ENCODE data around the gene ASPG. TPM values are rescaled to one million over a fixed set of nuclear protein-coding genes. Genes with fewer than 3 reads are reported as not detected.

The ASPG gene
- total and polyA plus RNA-seq, 2 experiments from 2014 or later = not detected

GRCh38 chr14:104054222-104054905 is 31.1 kb upstream of the ASPG start:
- TF ChIP-seq EZH2phosphoT487 (IDR thresholded peaks at IDR 0.05; ENCODE audit: insufficient read depth, low read depth) = no peak
- no peak for TF ChIP-seq EZH2 (IDR thresholded peaks at IDR 0.05; ENCODE audit: insufficient read depth, poor library complexity, severe bottlenecking)
- DNase-seq = no peak
- 35 to 36% methylated on average over 16 of the region's 16 CpGs for WGBS, 2 experiments (ENCODE audit: low coverage in 1 of 2, low lambda C conversion rate in 2 of 2, missing lambda C conversion rate in 2 of 2)
- no peaks in the 10 kb centered on the region for H4K20me1 ChIP-seq (ENCODE audit: insufficient read depth)
- H2AFZ ChIP-seq = no peak overlapping the region
- in situ Hi-C loops (cut with MboI) = no loop called here
- H3K4me1 ChIP-seq (ENCODE audit: insufficient read depth) = no peaks in the 10 kb centered on the region
- H3K4me2 ChIP-seq (ENCODE audit: unreplicated experiment) = no peak overlapping the region
- no peaks in the 10 kb centered on the region for H3K9me3 ChIP-seq (ENCODE audit: low read depth)
- no peaks in the 10 kb centered on the region for H3F3A ChIP-seq (ENCODE audit: insufficient read depth)
- peaks cover 37% of the 10 kb centered on the region; the same call in 1 of the 2 replicates for H3K27me3 ChIP-seq (replicated peaks; ENCODE audit: insufficient read depth)
- H3K36me3 ChIP-seq (ENCODE audit: low read depth) = no peaks in the 10 kb centered on the region
- no peaks in the 10 kb centered on the region for H3K9me2 ChIP-seq (ENCODE audit: insufficient read depth)
- H3K4me3 ChIP-seq = no peak overlapping the region
- H3K27ac ChIP-seq = no peak overlapping the region
- no peak overlapping the region for H3K9ac ChIP-seq
- H3K79me2 ChIP-seq (ENCODE audit: insufficient read depth) = no peaks in the 10 kb centered on the region

GRCh38 chr14:104062281-104062680 is 23.2 kb upstream of the ASPG start:
- WGBS, 2 experiments (ENCODE audit: low coverage in 1 of 2, low lambda C conversion rate in 2 of 2, missing lambda C conversion rate in 2 of 2) = 41 to 44% methylated on average over 1 of the region's 1 CpG
- H3K36me3 ChIP-seq (ENCODE audit: low read depth) = no peaks in the 10 kb centered on the region
- H3K4me1 ChIP-seq (ENCODE audit: insufficient read depth) = no peaks in the 10 kb centered on the region
- H3K9ac ChIP-seq = no peak overlapping the region
- no peak overlapping the region for H3K4me3 ChIP-seq
- H3K27ac ChIP-seq = no peak overlapping the region
- no peaks in the 10 kb centered on the region for H3F3A ChIP-seq (ENCODE audit: insufficient read depth)
- H3K27me3 ChIP-seq (replicated peaks; ENCODE audit: insufficient read depth) = 0 out of 2 replicates have a peak, but pooled peaks cover 3% of the 10 kb centered on the region
- no peak for DNase-seq
- H4K20me1 ChIP-seq (ENCODE audit: insufficient read depth) = no peaks in the 10 kb centered on the region
- H3K9me2 ChIP-seq (ENCODE audit: insufficient read depth) = no peaks in the 10 kb centered on the region
- no peak for TF ChIP-seq EZH2phosphoT487 (IDR thresholded peaks at IDR 0.05; ENCODE audit: insufficient read depth, low read depth)
- TF ChIP-seq EZH2 (IDR thresholded peaks at IDR 0.05; ENCODE audit: insufficient read depth, poor library complexity, severe bottlenecking) = no peak
- no peak overlapping the region for H2AFZ ChIP-seq
- H3K79me2 ChIP-seq (ENCODE audit: insufficient read depth) = no peaks in the 10 kb centered on the region
- H3K4me2 ChIP-seq (ENCODE audit: unreplicated experiment) = no peak overlapping the region
- H3K9me3 ChIP-seq (ENCODE audit: low read depth) = no peaks in the 10 kb centered on the region
- in situ Hi-C loops (cut with MboI) = no loop called here

GRCh38 chr14:104064003-104064402 is 21.5 kb upstream of the ASPG start:
- Histone ChIP-seq H4K20me1 (ENCODE audit: insufficient read depth) (no peaks in the 10 kb centered on the region), H3K27ac (no peak overlapping the region), H3K9me2 (ENCODE audit: insufficient read depth) (no peaks in the 10 kb centered on the region), H3K4me1 (ENCODE audit: insufficient read depth) (no peaks in the 10 kb centered on the region), H3K27me3 (replicated peaks; ENCODE audit: insufficient read depth) (peaks cover 12% of the 10 kb centered on the region; the same call in 1 of the 2 replicates), H2AFZ (no peak overlapping the region), H3K9me3 (ENCODE audit: low read depth) (no peaks in the 10 kb centered on the region), H3K4me2 (ENCODE audit: unreplicated experiment) (no peak overlapping the region), H3K36me3 (ENCODE audit: low read depth) (no peaks in the 10 kb centered on the region), H3K9ac (no peak overlapping the region), H3K79me2 (ENCODE audit: insufficient read depth) (no peaks in the 10 kb centered on the region), H3F3A (ENCODE audit: insufficient read depth) (no peaks in the 10 kb centered on the region), H3K4me3 (no peak overlapping the region)
- no peak for DNase-seq
- in situ Hi-C loops (cut with MboI) = no loop called here
- 42 to 43% methylated on average over 9 to 10 of the region's 10 CpGs for WGBS, 2 experiments (ENCODE audit: low coverage in 1 of 2, low lambda C conversion rate in 2 of 2, missing lambda C conversion rate in 2 of 2)
- no peak for TF ChIP-seq EZH2 (IDR thresholded peaks at IDR 0.05; ENCODE audit: insufficient read depth, poor library complexity, severe bottlenecking)
- TF ChIP-seq EZH2phosphoT487 (IDR thresholded peaks at IDR 0.05; ENCODE audit: insufficient read depth, low read depth) = no peak

- Histone ChIP-seq H3K4me1 (ENCODE audit: insufficient read depth) (no peaks in the 10 kb centered on the region), H2AFZ (no peak overlapping the region), H3K27ac (no peak overlapping the region), H3K9ac (no peak overlapping the region), H3K4me2 (ENCODE audit: unreplicated experiment) (no peak overlapping the region), H3K36me3 (ENCODE audit: low read depth) (no peaks in the 10 kb centered on the region), H3K27me3 (replicated peaks; ENCODE audit: insufficient read depth) (peaks cover 26% of the 10 kb centered on the region), H3K4me3 (no peak overlapping the region), H3K9me3 (ENCODE audit: low read depth) (no peaks in the 10 kb centered on the region), H3F3A (ENCODE audit: insufficient read depth) (no peaks in the 10 kb centered on the region), H3K9me2 (ENCODE audit: insufficient read depth) (no peaks in the 10 kb centered on the region), H4K20me1 (ENCODE audit: insufficient read depth) (no peaks in the 10 kb centered on the region), H3K79me2 (ENCODE audit: insufficient read depth) (no peaks in the 10 kb centered on the region)
- 22 to 34% methylated on average over 5 of the region's 5 CpGs for whole genome bisulfite sequencing, 2 experiments (ENCODE audit: low coverage in 1 of 2, low lambda C conversion rate in 2 of 2, missing lambda C conversion rate in 2 of 2)
- no peak for DNase-seq
- TF ChIP-seq EZH2 (IDR thresholded peaks at IDR 0.05; ENCODE audit: insufficient read depth, poor library complexity, severe bottlenecking) (no peak), EZH2phosphoT487 (IDR thresholded peaks at IDR 0.05; ENCODE audit: insufficient read depth, low read depth) (no peak)
- in situ Hi-C loops (cut with MboI) = no loop called here
These were observed 19.2 kb upstream of the ASPG start for GRCh38 chr14:104066279-104066678.

Measured in GM23248 (cell line).